SK-N-SH treated with all-trans-retinoic acid at 6 μM for 48 hours (cell line): ENCODE measurements around the gene VRK3.

Experiments used
- ATAC-seq: fragments of 200-7000 bp; cut with Tn5 transposase; 3 replicates; pipeline ENCODE4 v1.9.1; 2020; ENCODE audit warnings: mild to moderate bottlenecking, moderate library complexity
- ARNTL ChIP-seq: fragments of 450-650 bp; formaldehyde crosslinking; IDR thresholded peaks from 2 replicates; pipeline ENCODE4 v1.5.0; 2020; ENCODE audit warnings: low read depth, mild to moderate bottlenecking, moderate library complexity, borderline replicate concordance
- BACH2 ChIP-seq: fragments of 250-450 bp; sonication (Bioruptor Pico); IDR thresholded peaks from 2 replicates; pipeline ENCODE4 v1.9.0; 2021; ENCODE audit warnings: mild to moderate bottlenecking, borderline replicate concordance
- CSDC2 ChIP-seq: fragments of 250-450 bp; sonication (Bioruptor Pico); IDR thresholded peaks from 2 replicates; pipeline ENCODE4 v1.5.0; 2020; ENCODE audit warnings: mild to moderate bottlenecking, moderate library complexity
- ESRRG ChIP-seq: fragments of 250-450 bp; sonication (Bioruptor Pico); IDR thresholded peaks from 2 replicates; pipeline ENCODE4 v1.6.1; 2021; ENCODE audit warnings: mild to moderate bottlenecking
- GLIS3 ChIP-seq: fragments of 250-450 bp; sonication (Bioruptor Pico); IDR thresholded peaks from 2 replicates; pipeline ENCODE4 v1.5.0; 2020; ENCODE audit warnings: mild to moderate bottlenecking, moderate library complexity
- ISL1 ChIP-seq: fragments of 250-450 bp; sonication (Bioruptor Pico); IDR thresholded peaks from 2 replicates; pipeline ENCODE4 v2.1.2; 2022; ENCODE audit warnings: mild to moderate bottlenecking, moderate library complexity
- OSR1 ChIP-seq: fragments of 250-450 bp; sonication (Bioruptor Pico); IDR thresholded peaks from 2 replicates; pipeline ENCODE4 v1.8.0; 2022; ENCODE audit warnings: moderate library complexity, mild to moderate bottlenecking, inconsistent platforms
- PATZ1 ChIP-seq: fragments of 250-450 bp; sonication (Bioruptor Pico); IDR thresholded peaks from 2 replicates; pipeline ENCODE4 v1.8.0; 2020; ENCODE audit warnings: mild to moderate bottlenecking, moderate library complexity, borderline replicate concordance
- POU6F1 ChIP-seq: fragments of 250-450 bp; sonication (Bioruptor Pico); IDR thresholded peaks from 2 replicates; pipeline ENCODE4 v1.8.0; 2021; ENCODE audit warnings: low read depth, mild to moderate bottlenecking, moderate library complexity, borderline replicate concordance
- PPARA ChIP-seq: fragments of 250-450 bp; sonication (Bioruptor Pico); IDR thresholded peaks from 2 replicates; pipeline ENCODE4 v1.5.0; 2020; ENCODE audit warnings: mild to moderate bottlenecking, borderline replicate concordance
- SNAI2 ChIP-seq: fragments of 250-450 bp; sonication (Bioruptor Pico); IDR thresholded peaks from 2 replicates; pipeline ENCODE4 v1.5.0; 2020; ENCODE audit warnings: mild to moderate bottlenecking, moderate library complexity
- TCF4 ChIP-seq: fragments of 250-450 bp; sonication (Bioruptor Pico); IDR thresholded peaks from 2 replicates; pipeline ENCODE4 v1.8.0; 2021; ENCODE audit warnings: mild to moderate bottlenecking, moderate library complexity, borderline replicate concordance
- TOX ChIP-seq: fragments of 250-450 bp; sonication (Bioruptor Pico); IDR thresholded peaks from 2 replicates; pipeline ENCODE4 v1.8.0; 2021; ENCODE audit warnings: mild to moderate bottlenecking, moderate library complexity, borderline replicate concordance
- ZC3H10 ChIP-seq: fragments of 250-450 bp; sonication (Bioruptor Pico); IDR thresholded peaks from 2 replicates; pipeline ENCODE4 v1.5.1; 2021; ENCODE audit warnings: mild to moderate bottlenecking, moderate library complexity
- ZFP3 ChIP-seq: fragments of 250-450 bp; sonication (Bioruptor Pico); IDR thresholded peaks from 2 replicates; pipeline ENCODE4 v1.5.0; 2020; ENCODE audit warnings: mild to moderate bottlenecking, moderate library complexity
- ZFP30 ChIP-seq: fragments of 450-650 bp; formaldehyde crosslinking; IDR thresholded peaks from 2 replicates; pipeline ENCODE4 v1.5.0; 2022; ENCODE audit warnings: mild to moderate bottlenecking, moderate library complexity
- ZNF565 ChIP-seq: fragments of 450-650 bp; formaldehyde crosslinking; conservative IDR thresholded peaks from 2 replicates; pipeline ENCODE4 v1.5.0; 2020; ENCODE audit warnings: low read depth, mild to moderate bottlenecking, moderate library complexity
- ZNF70 ChIP-seq: fragments of 450-650 bp; formaldehyde crosslinking; IDR thresholded peaks from 2 replicates; pipeline ENCODE4 v1.5.0; 2020; ENCODE audit warnings: mild to moderate bottlenecking, moderate library complexity
- TF ChIP-seq, protein P1 (sequence below): fragments of 250-450 bp; sonication (Bioruptor Pico); IDR thresholded peaks from 2 replicates; pipeline ENCODE4 v1.5.0; 2020; ENCODE audit warnings: mild to moderate bottlenecking, moderate library complexity
- TF ChIP-seq, protein P2 (sequence below): fragments of 250-450 bp; sonication (Bioruptor Pico); IDR thresholded peaks from 2 replicates; pipeline ENCODE4 v1.5.1; 2021; ENCODE audit warnings: mild to moderate bottlenecking, moderate library complexity

The VRK3 gene

DNA sequence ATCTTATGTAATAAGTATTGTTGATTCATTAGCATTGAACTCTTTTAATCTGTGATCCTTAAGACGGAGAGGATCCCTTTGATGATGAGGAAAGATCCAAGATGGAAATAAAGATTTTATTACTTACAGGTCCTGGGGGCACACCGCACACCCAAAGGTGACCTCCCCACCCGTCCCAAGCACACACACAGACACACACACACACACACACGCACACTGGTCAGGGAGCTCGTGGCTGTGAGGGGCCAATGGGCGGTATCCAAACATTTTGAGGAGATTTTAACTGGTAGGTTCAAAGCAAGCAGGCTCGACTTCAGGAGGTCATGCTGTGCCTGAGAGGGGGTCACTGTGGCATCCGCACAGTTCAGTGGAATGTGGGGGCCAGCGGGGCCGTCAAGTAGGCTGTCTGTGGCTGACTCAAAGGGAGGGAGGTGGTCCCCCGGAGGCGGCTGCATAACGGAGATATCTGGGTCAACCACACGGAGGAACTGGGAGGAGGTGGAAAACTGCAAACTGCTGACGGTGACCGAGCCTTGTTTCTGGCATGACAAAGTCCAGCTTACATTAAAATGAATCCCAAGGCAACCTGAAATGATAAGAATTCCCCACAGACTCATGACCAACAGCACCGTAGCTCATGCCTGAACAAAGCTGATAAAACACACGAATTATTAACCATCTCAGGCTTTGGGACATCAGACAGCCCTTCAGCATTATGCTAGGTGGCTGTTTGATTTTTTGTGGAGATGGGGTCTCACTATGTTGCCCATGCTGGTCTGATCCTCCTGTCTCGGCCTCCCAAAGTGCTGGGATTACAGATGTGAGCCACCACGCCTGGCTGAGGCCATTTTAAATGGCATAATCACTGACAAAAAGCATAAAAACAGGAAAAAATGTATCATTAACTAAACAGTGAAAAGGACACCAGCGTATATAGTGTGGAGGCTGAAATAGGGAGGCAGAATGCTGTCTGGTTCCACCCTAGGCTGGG, 43.3 kb downstream of the VRK3 start:
- TF ChIP-seq ZNF70 (CRISPR knock-in tag) (no peak), PPARA (CRISPR knock-in tag) (no peak), ZC3H10 (CRISPR knock-in tag) (no peak), CSDC2 (no peak), ESRRG (no peak), ZFP30 (CRISPR knock-in tag) (no peak), ZFP3 (no peak), TCF4 (CRISPR knock-in tag) (no peak), OSR1 (CRISPR knock-in tag) (no peak), ISL1 (CRISPR knock-in tag) (no peak)
- TF ChIP-seq, protein P1, sequence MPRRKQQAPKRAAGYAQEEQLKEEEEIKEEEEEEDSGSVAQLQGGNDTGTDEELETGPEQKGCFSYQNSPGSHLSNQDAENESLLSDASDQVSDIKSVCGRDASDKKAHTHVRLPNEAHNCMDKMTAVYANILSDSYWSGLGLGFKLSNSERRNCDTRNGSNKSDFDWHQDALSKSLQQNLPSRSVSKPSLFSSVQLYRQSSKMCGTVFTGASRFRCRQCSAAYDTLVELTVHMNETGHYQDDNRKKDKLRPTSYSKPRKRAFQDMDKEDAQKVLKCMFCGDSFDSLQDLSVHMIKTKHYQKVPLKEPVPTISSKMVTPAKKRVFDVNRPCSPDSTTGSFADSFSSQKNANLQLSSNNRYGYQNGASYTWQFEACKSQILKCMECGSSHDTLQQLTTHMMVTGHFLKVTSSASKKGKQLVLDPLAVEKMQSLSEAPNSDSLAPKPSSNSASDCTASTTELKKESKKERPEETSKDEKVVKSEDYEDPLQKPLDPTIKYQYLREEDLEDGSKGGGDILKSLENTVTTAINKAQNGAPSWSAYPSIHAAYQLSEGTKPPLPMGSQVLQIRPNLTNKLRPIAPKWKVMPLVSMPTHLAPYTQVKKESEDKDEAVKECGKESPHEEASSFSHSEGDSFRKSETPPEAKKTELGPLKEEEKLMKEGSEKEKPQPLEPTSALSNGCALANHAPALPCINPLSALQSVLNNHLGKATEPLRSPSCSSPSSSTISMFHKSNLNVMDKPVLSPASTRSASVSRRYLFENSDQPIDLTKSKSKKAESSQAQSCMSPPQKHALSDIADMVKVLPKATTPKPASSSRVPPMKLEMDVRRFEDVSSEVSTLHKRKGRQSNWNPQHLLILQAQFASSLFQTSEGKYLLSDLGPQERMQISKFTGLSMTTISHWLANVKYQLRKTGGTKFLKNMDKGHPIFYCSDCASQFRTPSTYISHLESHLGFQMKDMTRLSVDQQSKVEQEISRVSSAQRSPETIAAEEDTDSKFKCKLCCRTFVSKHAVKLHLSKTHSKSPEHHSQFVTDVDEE (CRISPR knock-in tag), result no peak
- TF ChIP-seq, all 23 proteins: peak for 0
- no peak for ATAC-seq

DNA sequence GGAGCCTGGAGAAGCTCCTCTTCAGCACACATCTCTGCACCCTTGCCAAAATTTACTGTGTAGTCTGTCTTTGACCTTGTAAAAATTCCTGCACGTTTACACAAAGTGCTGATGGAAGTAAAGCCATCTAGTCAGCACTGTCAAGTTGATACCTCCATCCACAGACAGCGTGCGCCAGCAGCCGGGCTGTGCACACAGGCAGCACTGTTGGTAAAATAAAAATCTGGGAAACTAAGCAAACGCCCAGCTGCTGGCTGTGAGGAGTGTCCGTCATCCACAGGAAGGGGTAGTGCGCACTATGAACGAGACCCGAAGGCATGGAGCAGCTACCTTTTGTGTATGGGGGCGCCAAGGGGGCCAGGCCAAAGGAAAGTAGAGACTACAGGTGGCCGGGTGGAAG, 46.8 kb downstream of the VRK3 start:
- no peak for TF ChIP-seq OSR1 (CRISPR knock-in tag)
- no peak for TF ChIP-seq PPARA (CRISPR knock-in tag)
- no peak for TF ChIP-seq ZFP3
- no peak for TF ChIP-seq BACH2
- TF ChIP-seq, protein P1 (CRISPR knock-in tag), result no peak
- TF ChIP-seq GLIS3 (CRISPR knock-in tag), result no peak
- no peak for TF ChIP-seq ESRRG
- no peak for TF ChIP-seq TOX (CRISPR knock-in tag)
- no peak for TF ChIP-seq ZFP30 (CRISPR knock-in tag)
- TF ChIP-seq PATZ1 (CRISPR knock-in tag), result no peak
- TF ChIP-seq ZC3H10 (CRISPR knock-in tag), result no peak
- no peak for ATAC-seq

GRCh38 chr19:49977881-49978280, 47.3 kb downstream of the VRK3 start:
- no peak for TF ChIP-seq POU6F1 (CRISPR knock-in tag)
- no peak for TF ChIP-seq ZFP3
- TF ChIP-seq ESRRG, result no peak
- no peak for TF ChIP-seq GLIS3 (CRISPR knock-in tag)
- no peak for ATAC-seq

- no peak for ATAC-seq
- TF ChIP-seq, protein P2, sequence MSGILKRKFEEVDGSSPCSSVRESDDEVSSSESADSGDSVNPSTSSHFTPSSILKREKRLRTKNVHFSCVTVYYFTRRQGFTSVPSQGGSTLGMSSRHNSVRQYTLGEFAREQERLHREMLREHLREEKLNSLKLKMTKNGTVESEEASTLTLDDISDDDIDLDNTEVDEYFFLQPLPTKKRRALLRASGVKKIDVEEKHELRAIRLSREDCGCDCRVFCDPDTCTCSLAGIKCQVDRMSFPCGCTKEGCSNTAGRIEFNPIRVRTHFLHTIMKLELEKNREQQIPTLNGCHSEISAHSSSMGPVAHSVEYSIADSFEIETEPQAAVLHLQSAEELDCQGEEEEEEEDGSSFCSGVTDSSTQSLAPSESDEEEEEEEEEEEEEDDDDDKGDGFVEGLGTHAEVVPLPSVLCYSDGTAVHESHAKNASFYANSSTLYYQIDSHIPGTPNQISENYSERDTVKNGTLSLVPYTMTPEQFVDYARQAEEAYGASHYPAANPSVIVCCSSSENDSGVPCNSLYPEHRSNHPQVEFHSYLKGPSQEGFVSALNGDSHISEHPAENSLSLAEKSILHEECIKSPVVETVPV (CRISPR knock-in tag), result no peak
- TF ChIP-seq ARNTL (CRISPR knock-in tag) (no peak), SNAI2 (CRISPR knock-in tag) (no peak), TCF4 (CRISPR knock-in tag) (no peak), ZNF70 (CRISPR knock-in tag) (no peak), CSDC2 (no peak), ZNF565 (CRISPR knock-in tag) (no peak), ZC3H10 (CRISPR knock-in tag) (no peak), ISL1 (CRISPR knock-in tag) (no peak), TOX (CRISPR knock-in tag) (no peak), GLIS3 (CRISPR knock-in tag) (no peak)
- TF ChIP-seq, protein P1 (CRISPR knock-in tag), result no peak
Observed at GRCh38 chr19:49977076-49977475, 48.1 kb downstream of the VRK3 start.
